ENCODE data around the gene TTYH3. TPM values are rescaled to one million over a fixed set of nuclear protein-coding genes. Genes with fewer than 3 reads are reported as not detected.
"Not testable (repeated sequence)": the region's sequence is repeated elsewhere in the genome, so short reads cannot be mapped to it uniquely, and the experiment has no call there.

TTYH3 gene
- total RNA-seq, 4 donors from 2014 or later: 7.2 to 43.2 (median 15.7) TPM

DNA sequence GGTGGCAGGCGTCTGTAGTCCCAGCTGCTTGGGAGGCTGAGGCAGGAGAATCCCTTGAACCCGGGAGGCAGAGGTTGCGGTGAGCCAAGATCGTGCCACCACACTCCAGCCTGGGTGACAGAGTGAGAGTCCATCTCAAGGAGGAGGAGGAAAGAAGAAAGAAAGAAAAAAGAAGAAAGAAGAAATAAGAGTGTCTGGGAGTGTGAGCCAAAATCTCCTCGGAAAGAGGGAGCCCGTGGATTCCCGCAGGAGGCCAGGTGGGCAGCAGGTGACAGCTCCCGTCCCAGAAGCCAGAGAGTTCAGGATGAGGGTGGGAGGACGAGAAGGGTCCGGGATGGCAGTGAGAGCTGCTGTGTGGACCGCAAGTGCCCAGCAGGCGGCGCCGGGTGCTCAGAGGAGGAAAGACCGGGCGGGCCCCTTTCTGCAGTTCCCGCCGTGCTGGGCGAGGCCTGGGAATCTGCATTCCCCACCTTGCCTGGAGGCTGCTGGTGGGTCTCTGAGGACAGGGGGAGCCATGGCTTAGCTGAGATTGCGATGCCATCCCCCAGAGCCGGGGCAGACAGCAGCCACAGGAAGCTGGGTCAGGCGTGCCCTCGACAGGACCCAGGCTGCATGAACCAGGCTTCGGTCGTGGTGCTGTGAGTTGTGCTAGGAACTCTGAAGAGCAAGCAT, 39.1 kb downstream of the TTYH3 start:
- Histone ChIP-seq H3K27ac (no peak overlapping the region), H3K36me3 (no peaks in the 10 kb centered on the region), H3K9me3 (peaks cover 0 to 25% (median 0%) of the 10 kb centered on the region in 4 donors), H3K4me3 (no peak overlapping the region), H3K4me1 (peaks cover 0 to 5% (median 0%) of the 10 kb centered on the region in 4 donors), H3K27me3 (peaks cover 0 to 15% of the 10 kb centered on the region in 2 donors)
- peak in 1 of 2 donors; percentile 58 for DNase-seq (ENCODE audit: low spot score in 2 of 2)
- 19 to 27% methylated on average over 21 to 25 of the region's 25 CpGs for WGBS, 2 donors
- TF ChIP-seq CTCF (IDR thresholded peaks at IDR 0.05) (peak; percentile 74 to 85 (median 78)), POLR2A (IDR thresholded peaks at IDR 0.05) (no peak)

DNA sequence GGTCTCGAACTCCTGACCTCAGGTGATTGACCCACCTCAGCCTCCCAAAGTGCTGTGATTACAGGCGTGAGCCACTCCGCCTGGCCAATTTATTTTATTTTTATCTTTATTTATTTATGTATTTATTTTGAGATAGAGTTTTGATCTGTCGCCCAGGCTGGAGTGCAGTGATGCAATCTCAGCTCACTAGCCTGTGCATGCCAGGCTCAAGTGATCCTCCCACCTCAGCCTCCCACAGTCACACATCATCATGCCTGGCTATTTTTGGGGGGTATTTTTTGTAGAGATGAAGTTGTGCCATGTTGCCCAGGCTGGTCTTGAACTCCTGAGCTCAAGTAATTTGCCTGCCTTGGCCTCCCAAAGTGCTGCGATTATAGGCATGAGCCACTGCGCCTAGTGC, 41.4 kb downstream of the TTYH3 start:
- H3K4me3 ChIP-seq; H3K36me3 ChIP-seq; H3K4me1 ChIP-seq; DNase-seq (ENCODE audit: low spot score in 2 of 2); H3K27ac ChIP-seq: not testable (repeated sequence)
- peaks cover 0 to 18% (median 0%) of the 10 kb centered on the region in 4 donors for H3K9me3 ChIP-seq
- WGBS, 2 donors: 83 to 84% methylated on average over 6 of the region's 6 CpGs
- H3K27me3 ChIP-seq: peaks cover 0 to 15% of the 10 kb centered on the region in 2 donors

DNA sequence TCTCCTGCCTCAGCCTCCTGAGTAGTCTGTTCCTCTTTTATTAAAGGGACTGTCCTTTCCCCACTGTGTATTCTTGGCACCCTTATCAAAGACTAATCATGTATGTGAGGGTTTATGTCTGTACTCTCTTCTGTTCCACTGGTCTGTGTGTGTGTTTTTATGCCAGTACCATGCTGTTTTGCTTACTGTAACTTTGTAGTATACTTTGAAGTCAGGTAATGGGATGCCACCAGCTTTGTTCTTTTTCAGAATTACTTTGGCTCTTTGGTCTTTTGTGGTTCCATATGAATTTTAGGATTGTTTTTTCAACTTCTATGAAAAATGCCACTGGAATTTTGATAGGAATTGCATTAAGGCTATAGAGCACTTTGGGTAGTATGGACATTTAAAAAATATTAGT, 42.1 kb downstream of the TTYH3 start:
- Histone ChIP-seq H3K27ac (no peak overlapping the region), H3K4me1 (peaks cover 0 to 5% (median 0%) of the 10 kb centered on the region in 4 donors), H3K4me3 (no peak overlapping the region), H3K9me3 (peaks cover 0 to 18% (median 0%) of the 10 kb centered on the region in 4 donors), H3K36me3 (no peaks in the 10 kb centered on the region), H3K27me3 (peaks cover 0 to 15% of the 10 kb centered on the region in 2 donors)
- TF ChIP-seq POLR2A (IDR thresholded peaks at IDR 0.05) (no peak), EP300 (IDR thresholded peaks at IDR 0.05) (no peak)
- DNase-seq (ENCODE audit: low spot score in 2 of 2): no peak

DNA sequence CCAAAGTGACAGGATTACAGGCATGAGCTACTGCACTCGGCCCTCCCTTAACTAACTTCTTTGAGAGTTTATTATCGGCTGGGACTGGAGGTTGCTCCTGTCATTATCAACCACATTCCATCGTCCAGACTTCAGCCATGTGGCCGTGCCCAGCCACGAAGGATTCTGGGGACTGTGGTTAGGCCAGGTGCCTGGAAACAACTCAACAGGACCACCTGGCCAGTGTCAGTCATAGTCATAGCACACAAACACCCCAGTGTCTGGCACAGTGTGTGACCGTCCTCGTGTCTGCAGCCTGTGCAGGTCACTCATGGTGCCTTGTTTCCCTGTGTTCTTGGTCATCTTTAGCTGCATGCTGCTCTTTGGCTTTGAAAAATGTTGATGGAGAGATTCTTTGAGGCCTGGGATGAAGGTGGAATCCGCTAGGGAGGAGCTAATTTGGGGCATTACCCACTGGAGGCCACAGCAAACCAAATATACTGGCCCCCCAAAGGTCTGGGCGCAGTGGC, 43.5 kb downstream of the TTYH3 start:
- H3K36me3 ChIP-seq: no peaks in the 10 kb centered on the region
- TF ChIP-seq EP300 (IDR thresholded peaks at IDR 0.05): no peak
- no peak for TF ChIP-seq CTCF (IDR thresholded peaks at IDR 0.05)
- TF ChIP-seq POLR2A (IDR thresholded peaks at IDR 0.05): no peak
- peaks cover 0 to 6% (median 0%) of the 10 kb centered on the region in 4 donors for H3K4me1 ChIP-seq
- 84% methylated on average over 9 of the region's 9 CpGs for WGBS, 2 donors
- H3K27me3 ChIP-seq: peaks cover 0 to 12% of the 10 kb centered on the region in 2 donors
- peaks cover 0 to 18% (median 0%) of the 10 kb centered on the region in 4 donors for H3K9me3 ChIP-seq
- no peak for DNase-seq (ENCODE audit: low spot score in 2 of 2)
- H3K27ac ChIP-seq: no peak overlapping the region
- no peak overlapping the region for H3K4me3 ChIP-seq

DNA sequence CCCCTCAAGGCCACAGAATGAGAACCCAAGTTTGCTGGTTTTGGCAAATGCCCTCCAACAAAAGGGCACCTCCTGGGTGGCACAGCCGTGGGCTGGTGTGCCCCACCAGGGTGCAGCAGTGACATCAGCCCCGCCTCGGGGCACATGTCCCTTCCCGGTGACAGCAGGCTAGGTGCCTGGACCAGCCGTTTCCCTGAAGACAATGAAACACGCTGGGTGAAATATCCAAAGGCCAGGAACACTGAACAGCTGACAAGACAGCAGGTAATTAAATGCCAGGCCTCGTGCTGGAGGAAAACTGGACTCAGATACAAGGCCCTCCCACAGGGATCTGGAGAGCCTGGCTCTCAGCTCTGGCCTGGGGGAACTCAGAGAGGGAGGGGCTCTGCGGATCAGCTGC, 44.8 kb downstream of the TTYH3 start:
- H3K27me3 ChIP-seq; H3K27ac ChIP-seq; H3K4me3 ChIP-seq; DNase-seq (ENCODE audit: low spot score in 2 of 2); H3K36me3 ChIP-seq; H3K4me1 ChIP-seq: not testable (repeated sequence)
- WGBS, 2 donors: 60 to 91% methylated on average over 4 to 6 of the region's 8 CpGs
- peaks cover 0 to 18% (median 0%) of the 10 kb centered on the region in 4 donors for H3K9me3 ChIP-seq

DNA sequence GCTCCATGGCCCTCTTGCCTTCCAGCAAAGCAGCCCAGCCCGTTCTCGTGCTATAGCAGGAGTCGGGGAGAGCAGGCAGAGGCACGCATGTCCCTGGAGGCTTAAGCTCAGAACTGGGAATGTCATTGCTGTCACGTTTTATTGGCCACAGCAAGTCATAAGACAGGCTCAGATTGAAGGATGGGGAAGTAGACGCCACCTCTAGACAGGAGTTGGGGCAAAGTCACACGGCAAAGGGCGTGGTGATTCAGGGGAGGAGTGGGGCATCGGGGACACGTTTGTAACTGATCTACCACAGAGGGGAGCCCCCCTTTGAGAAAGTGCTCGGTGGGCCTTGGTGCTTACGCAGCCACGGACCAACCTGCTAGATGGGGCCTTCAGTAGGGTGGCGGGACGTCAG, 46.7 kb downstream of the TTYH3 start:
- not testable (repeated sequence) for H3K4me1 ChIP-seq; DNase-seq (ENCODE audit: low spot score in 2 of 2); H3K36me3 ChIP-seq; H3K27me3 ChIP-seq; H3K4me3 ChIP-seq; H3K27ac ChIP-seq
- 81 to 84% methylated on average over 10 to 13 of the region's 15 CpGs for WGBS, 2 donors
- H3K9me3 ChIP-seq: peaks cover 0 to 23% (median 0%) of the 10 kb centered on the region in 4 donors

DNA sequence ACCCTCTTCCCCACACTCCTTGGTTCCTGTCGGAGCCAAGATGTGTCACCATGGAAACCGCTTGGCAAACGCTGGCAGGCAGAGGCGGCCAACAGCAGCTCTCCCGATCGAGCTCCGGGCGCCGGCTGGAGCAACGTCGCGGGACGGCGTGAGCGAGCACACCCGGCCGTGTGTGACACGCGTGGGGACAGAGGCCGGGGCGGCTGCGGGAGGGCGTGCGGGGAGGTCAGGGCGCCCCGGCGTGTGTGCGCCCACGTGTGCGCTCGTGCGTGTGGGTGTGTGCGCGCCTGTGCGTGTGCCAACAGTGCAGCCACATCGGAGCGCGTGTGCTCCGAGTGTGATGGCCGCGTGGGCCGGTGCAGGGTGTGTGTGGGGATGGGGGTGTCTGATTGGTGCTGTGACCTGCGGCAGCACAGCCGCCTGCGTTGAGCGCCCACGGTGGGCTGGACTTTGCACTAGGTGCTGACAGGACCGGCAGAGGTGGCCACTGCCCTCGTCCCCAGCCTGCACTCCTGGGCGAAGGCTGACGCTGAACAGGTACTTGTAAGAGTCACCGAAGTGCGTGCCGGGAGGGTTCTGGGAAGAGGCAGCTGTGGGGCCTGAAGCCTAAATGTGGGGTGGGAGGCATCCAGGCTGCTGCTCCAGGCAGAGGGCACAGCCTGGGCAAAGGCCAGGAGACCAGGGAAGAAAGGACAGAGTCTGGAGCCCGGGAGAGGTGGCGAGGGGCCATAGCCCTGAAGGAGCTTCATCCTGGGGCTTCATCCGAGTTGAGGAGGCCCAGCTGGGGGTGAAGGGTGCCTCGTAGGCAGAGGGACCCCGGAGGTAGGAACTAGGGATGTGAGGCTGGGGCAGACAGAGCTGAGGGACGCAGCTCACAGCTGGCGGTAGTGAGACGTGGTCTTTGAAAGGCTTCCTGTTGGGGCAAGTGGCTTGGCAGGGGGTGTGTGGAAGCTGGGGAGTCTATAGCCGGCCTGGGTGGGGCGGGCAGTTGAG, 47.6 kb downstream of the TTYH3 start:
- H3K4me3 ChIP-seq; H3K36me3 ChIP-seq; H3K27me3 ChIP-seq; H3K27ac ChIP-seq; DNase-seq (ENCODE audit: low spot score in 2 of 2); H3K4me1 ChIP-seq: not testable (repeated sequence)
- 63 to 76% methylated on average over 40 to 64 of the region's 64 CpGs for WGBS, 2 donors
- peaks cover 0 to 13% (median 0%) of the 10 kb centered on the region in 4 donors for H3K9me3 ChIP-seq
